ENCODE measurements around the gene GATA6. TPM values are rescaled to one million over a fixed set of nuclear protein-coding genes. Genes with fewer than 3 reads are reported as not detected.

The GATA6 gene
- total RNA-seq, 1 donor, result 5.2 TPM

- peak; percentile 67 for DNase-seq (ENCODE audit: low read depth)
- peak overlapping the region; percentile 88 for H3K4me3 ChIP-seq (ENCODE audit: low read depth, low read length)
- TF ChIP-seq CTCF (IDR thresholded peaks at IDR 0.05; ENCODE audit: insufficient read depth, low read depth, low read length), result no peak
Observed at GRCh38 chr18:22169889-22170420, 566 bp downstream of the GATA6 start.

- peak; percentile 83 for DNase-seq (ENCODE audit: low read depth)
- H3K4me3 ChIP-seq (ENCODE audit: low read depth, low read length), result peak overlapping the region; percentile 88
- TF ChIP-seq CTCF (IDR thresholded peaks at IDR 0.05; ENCODE audit: insufficient read depth, low read depth, low read length), result no peak
Observed at GRCh38 chr18:22170421-22171257, 1.2 kb downstream of the GATA6 start.

- DNase-seq (ENCODE audit: low read depth), result no peak
- no peak for TF ChIP-seq CTCF (IDR thresholded peaks at IDR 0.05; ENCODE audit: insufficient read depth, low read depth, low read length)
- H3K4me3 ChIP-seq (ENCODE audit: low read depth, low read length), result peak overlapping the region; percentile 88
Observed at GRCh38 chr18:22171258-22172119, 2.1 kb downstream of the GATA6 start.

- no peak for TF ChIP-seq CTCF (IDR thresholded peaks at IDR 0.05; ENCODE audit: insufficient read depth, low read depth, low read length)
- peak overlapping the region; percentile 88 for H3K4me3 ChIP-seq (ENCODE audit: low read depth, low read length)
- DNase-seq (ENCODE audit: low read depth), result no peak
Observed at GRCh38 chr18:22172120-22172582, 2.8 kb downstream of the GATA6 start.

GRCh38 chr18:22172594-22173049 is 3.2 kb downstream of the GATA6 start:
- no peak for TF ChIP-seq CTCF (IDR thresholded peaks at IDR 0.05; ENCODE audit: insufficient read depth, low read depth, low read length)
- peak overlapping the region; percentile 88 for H3K4me3 ChIP-seq (ENCODE audit: low read depth, low read length)
- no peak for DNase-seq (ENCODE audit: low read depth)

GRCh38 chr18:22173221-22173927 is 4.0 kb downstream of the GATA6 start:
- peak overlapping the region; percentile 88 for H3K4me3 ChIP-seq (ENCODE audit: low read depth, low read length)
- no peak for TF ChIP-seq CTCF (IDR thresholded peaks at IDR 0.05; ENCODE audit: insufficient read depth, low read depth, low read length)
- no peak for DNase-seq (ENCODE audit: low read depth)

All from fibroblast of villous mesenchyme (primary cell).